H9 (cell line): ENCODE data around the gene NVL. TPM values are rescaled to one million over a fixed set of nuclear protein-coding genes. Genes with fewer than 3 reads are reported as not detected.

Experiments
- DNase-seq: peaks from one replicate; pipeline ENCODE4 v3.0.0-alpha.2; 2017
- H2AFZ ChIP-seq: one replicate; pipeline ENCODE4 v1.6.1; 2013; ENCODE audit warnings: mild to moderate bottlenecking, low read length, control low read depth, moderate library complexity
- H2AK5ac ChIP-seq: 2 replicates; pipeline ENCODE4 v1.6.1; 2013; ENCODE audit warnings: low read length, control low read depth, mixed read lengths; ENCODE audit not compliant: insufficient read length
- H2BK120ac ChIP-seq: one replicate; pipeline ENCODE4 v1.6.1; 2013; ENCODE audit warnings: low read depth, mild to moderate bottlenecking, low read length, control low read depth, inconsistent platforms; ENCODE audit not compliant: poor library complexity, severe bottlenecking
- H2BK12ac ChIP-seq: 2 replicates; pipeline ENCODE4 v1.6.1; 2013; ENCODE audit warnings: low read length, control low read depth, mixed read lengths, low read depth; ENCODE audit not compliant: insufficient read length
- H2BK15ac ChIP-seq: 2 replicates; pipeline ENCODE4 v1.6.1; 2013; ENCODE audit warnings: low read depth, low read length, control low read depth
- H2BK20ac ChIP-seq: one replicate; pipeline ENCODE4 v1.6.1; 2013; ENCODE audit warnings: low read depth, mild to moderate bottlenecking, low read length, control low read depth, inconsistent platforms; ENCODE audit not compliant: poor library complexity, severe bottlenecking
- H2BK5ac ChIP-seq: 2 replicates; pipeline ENCODE4 v1.6.1; 2013; ENCODE audit warnings: low read length, control low read depth, mixed read lengths; ENCODE audit not compliant: insufficient read length
- H3K14ac ChIP-seq: 2 replicates; pipeline ENCODE4 v1.6.1; 2013; ENCODE audit warnings: low read length, control low read depth; ENCODE audit not compliant: insufficient read depth
- H3K18ac ChIP-seq: 2 replicates; pipeline ENCODE4 v1.6.1; 2013; ENCODE audit warnings: low read depth, mild to moderate bottlenecking, mixed read lengths, low read length, control low read depth; ENCODE audit not compliant: insufficient read length
- H3K23ac ChIP-seq: 2 replicates; pipeline ENCODE4 v1.6.1; 2013; ENCODE audit warnings: low read length, control low read depth, mixed read lengths, low read depth; ENCODE audit not compliant: insufficient read length
- H3K23me2 ChIP-seq: 2 replicates; pipeline ENCODE4 v1.6.1; 2013; ENCODE audit warnings: low read depth, mild to moderate bottlenecking, mixed read lengths, low read length, control low read depth; ENCODE audit not compliant: insufficient read length, poor library complexity, severe bottlenecking
- H3K27ac ChIP-seq: 2 replicates; pipeline ENCODE4 v1.5.1; 2013; ENCODE audit warnings: low read length, control low read depth, mixed read lengths, low read depth; ENCODE audit not compliant: insufficient read length
- H3K27me3 ChIP-seq: 2 replicates; pipeline ENCODE4 v1.6.1; 2013; ENCODE audit warnings: low read length, control low read depth, inconsistent platforms; ENCODE audit not compliant: insufficient read depth
- H3K4ac ChIP-seq: 2 replicates; pipeline ENCODE4 v1.6.1; 2013; ENCODE audit warnings: low read depth, mild to moderate bottlenecking, control low read depth, inconsistent platforms, low read length, moderate library complexity
- H3K4me1 ChIP-seq: 2 replicates; pipeline ENCODE4 v1.6.1; 2013; ENCODE audit warnings: low read length, control low read depth, inconsistent platforms; ENCODE audit not compliant: insufficient read depth
- H3K4me2 ChIP-seq: 2 replicates; pipeline ENCODE4 v1.6.1; 2013; ENCODE audit warnings: low read length, control low read depth, mixed read lengths; ENCODE audit not compliant: insufficient read length, insufficient read depth
- H3K56ac ChIP-seq: 2 replicates; pipeline ENCODE4 v1.6.1; 2013; ENCODE audit warnings: low read depth, mild to moderate bottlenecking, mixed read lengths, low read length, control low read depth; ENCODE audit not compliant: insufficient read length
- H3K79me1 ChIP-seq: 2 replicates; pipeline ENCODE4 v1.6.1; 2013; ENCODE audit warnings: low read depth, mild to moderate bottlenecking, moderate library complexity, low read length, control low read depth, inconsistent platforms; ENCODE audit not compliant: insufficient read depth, poor library complexity, severe bottlenecking
- H3K79me2 ChIP-seq: 2 replicates; pipeline ENCODE4 v1.6.1; 2013; ENCODE audit warnings: low read length, control low read depth, inconsistent platforms; ENCODE audit not compliant: insufficient read depth
- H3K9ac ChIP-seq: 2 replicates; pipeline ENCODE4 v1.6.1; 2013; ENCODE audit warnings: low read length, control low read depth, mixed read lengths; ENCODE audit not compliant: insufficient read length; ENCODE audit errors: extremely low read depth
- H3K9me3 ChIP-seq: one replicate; pipeline ENCODE4 v1.6.1; 2013; ENCODE audit warnings: low read depth, low read length, inconsistent platforms; ENCODE audit not compliant: control insufficient read depth
- H3T11ph ChIP-seq: one replicate; pipeline ENCODE4 v1.6.1; 2013; ENCODE audit warnings: mild to moderate bottlenecking, low read length, control low read depth, inconsistent platforms
- H4K20me1 ChIP-seq: one replicate; pipeline ENCODE4 v1.6.1; 2013; ENCODE audit not compliant: control insufficient read depth, insufficient read length, insufficient read depth
- H4K5ac ChIP-seq: 2 replicates; pipeline ENCODE4 v1.6.1; 2013; ENCODE audit warnings: low read depth, mild to moderate bottlenecking, mixed read lengths, low read length, control low read depth; ENCODE audit not compliant: insufficient read length
- H4K8ac ChIP-seq: replicated peaks from 2 replicates; pipeline ENCODE4 v1.6.1; 2013; ENCODE audit warnings: low read length, control low read depth, mixed read lengths, low read depth; ENCODE audit not compliant: insufficient read length
- H4K91ac ChIP-seq: 2 replicates; pipeline ENCODE4 v1.6.1; 2013; ENCODE audit warnings: low read depth, mild to moderate bottlenecking, moderate library complexity, mixed read lengths, low read length, control low read depth; ENCODE audit not compliant: insufficient read length
- H3K27ac Mint-ChIP-seq, 3 experiments: 2 replicates in 2 of 3; 3 replicates in 1 of 3; pipeline ENCODE4 v1.8.0; 2020 to 2021; ENCODE audit warnings: mixed read lengths in 3 of 3, mild to moderate bottlenecking in 1 of 3, moderate library complexity in 1 of 3
- H3K27me3 Mint-ChIP-seq: 2 replicates; pipeline ENCODE4 v1.8.0; 2021; ENCODE audit warnings: low read depth, mild to moderate bottlenecking, moderate library complexity, mixed read lengths
- H3K36me3 Mint-ChIP-seq, 3 experiments: 2 replicates in 2 of 3; 3 replicates in 1 of 3; pipeline ENCODE4 v1.8.0; 2020 to 2021; ENCODE audit warnings: low read depth in 3 of 3, mixed read lengths in 3 of 3; ENCODE audit not compliant: insufficient read depth in 1 of 3
- H3K4me1 Mint-ChIP-seq, 2 experiments: 2 replicates each; pipeline ENCODE4 v1.8.0; 2020; ENCODE audit warnings: mixed read lengths in 2 of 2
- H3K4me3 Mint-ChIP-seq, 2 experiments: 2 replicates in 1 of 2; 3 replicates in 1 of 2; pipeline ENCODE4 v1.8.0; 2020 to 2021; ENCODE audit warnings: mild to moderate bottlenecking in 2 of 2, mixed read lengths in 2 of 2, moderate library complexity in 1 of 2
- H3K9me3 Mint-ChIP-seq, 2 experiments: 2 replicates in 1 of 2; 3 replicates in 1 of 2; pipeline ENCODE4 v1.8.0; 2020; ENCODE audit warnings: mild to moderate bottlenecking in 2 of 2, mixed read lengths in 2 of 2, moderate library complexity in 1 of 2
- CTCF ChIP-seq: fragments of 200-600 bp; sonication (generic); conservative IDR thresholded peaks from 3 replicates; pipeline ENCODE4 v1.8.0; 2021; ENCODE audit warnings: antibody characterized with exemption, mild to moderate bottlenecking
- WGBS: extraction: QIAGEN DNeasy Blood & Tissue Kit; methylation state at CpG from one replicate; pipeline ENCODE4 v1.1.7; 2013; ENCODE audit warnings: missing lambda C conversion rate, low lambda C conversion rate, mixed read lengths; ENCODE audit not compliant: insufficient read length; ENCODE audit errors: extremely low coverage; 5-methylcytosine and 5-hydroxymethylcytosine counted together
- total RNA-seq: library from RNA; stranded (reverse); gene quantifications from 2 replicates; pipeline ENCODE4 v1.2.1, GENCODE V29; 2021

The NVL gene
- total RNA-seq, 1 experiment from 2014 or later: 66.9 TPM

GRCh38 chr1:224213438-224214119, 116.4 kb downstream of the NVL start:
- no peak overlapping the region for H2BK12ac ChIP-seq
- no peak overlapping the region for H2BK15ac ChIP-seq
- Mint-ChIP-seq H3K36me3 (no peaks in the 10 kb centered on the region), H3K9me3 (no peaks in the 10 kb centered on the region), H3K27ac (peak overlapping the region; percentile 42 to 92 (median 85)), H3K4me1 (peaks cover 19 to 24% of the 10 kb centered on the region in 2 experiments), H3K27me3 (no peaks in the 10 kb centered on the region; the same call in 1 of the 2 replicates), H3K4me3 (no peak overlapping the region)
- H2AFZ ChIP-seq: no peak overlapping the region
- no peaks in the 10 kb centered on the region for H3K79me1 ChIP-seq
- no peak overlapping the region for H2BK20ac ChIP-seq
- H3K56ac ChIP-seq: no peak overlapping the region
- H3K23ac ChIP-seq: no peak overlapping the region
- H3K4me1 ChIP-seq: no peaks in the 10 kb centered on the region; the same call in none of the 2 replicates
- H2BK5ac ChIP-seq: no peak overlapping the region
- no peak overlapping the region for H3T11ph ChIP-seq
- H3K4ac ChIP-seq: no peak overlapping the region
- H2AK5ac ChIP-seq: no peak overlapping the region
- H3K4me2 ChIP-seq: no peak overlapping the region
- no peaks in the 10 kb centered on the region for H3K79me2 ChIP-seq
- H3K9me3 ChIP-seq: no peaks in the 10 kb centered on the region
- no peaks in the 10 kb centered on the region for H4K20me1 ChIP-seq
- H3K14ac ChIP-seq: peak overlapping the region; percentile 83
- no peak overlapping the region for H4K5ac ChIP-seq
- H3K27ac ChIP-seq: no peak overlapping the region
- no CpG with 5 or more reads among the region's 4 CpGs for WGBS
- H3K27me3 ChIP-seq: no peaks in the 10 kb centered on the region
- H2BK120ac ChIP-seq: no peak overlapping the region
- no peak overlapping the region for H4K91ac ChIP-seq
- H4K8ac ChIP-seq: no peak overlapping the region
- H3K18ac ChIP-seq: peak overlapping the region; percentile 59
- no peak for TF ChIP-seq CTCF
- DNase-seq: peak; percentile 62
- H3K9ac ChIP-seq: no peak overlapping the region
- no peaks in the 10 kb centered on the region for H3K23me2 ChIP-seq
